ENCODE results near the gene DMP1.

DMP1 gene

GRCh38 chr4:87707279-87707918, 57.3 kb downstream of the DMP1 start:
- Histone ChIP-seq H3K4me3 (ENCODE audit: low read depth in 1 of 5, low read length in 5 of 5) (no peak overlapping the region), H3K4me1 (ENCODE audit: control insufficient read depth in 5 of 5, insufficient read depth in 5 of 5, low read length in 5 of 5) (peaks cover 0 to 4% (median 0%) of the 10 kb centered on the region in 5 donors), H3K27me3 (ENCODE audit: control insufficient read depth in 5 of 5, insufficient read depth in 4 of 5, low read length in 5 of 5) (no peaks in the 10 kb centered on the region), H3K9ac (ENCODE audit: low read length in 5 of 5) (no peak overlapping the region), H3K9me3 (ENCODE audit: control insufficient read depth in 5 of 5, low read length in 5 of 5) (no peaks in the 10 kb centered on the region), H3K27ac (ENCODE audit: low read depth, low read length) (no peak overlapping the region), H3K36me3 (ENCODE audit: control insufficient read depth in 5 of 5, insufficient read depth in 5 of 5, low read length in 5 of 5) (no peaks in the 10 kb centered on the region)

Measured in subcutaneous abdominal adipose tissue (tissue), 5 donors.